ENCODE data around the gene SORBS1.
A peak's percentile ranks its signal among the peaks of the same experiment; 100 is the strongest.
"Not testable (repeated sequence)": the region's sequence is repeated elsewhere in the genome, so short reads cannot be mapped to it uniquely, and the experiment has no call there.

Gene SORBS1

GRCh38 chr10:95388539-95388938, 172.6 kb downstream of the SORBS1 start:
- no peak for DNase-seq (ENCODE audit: low read depth)

GRCh38 chr10:95388109-95388471, 173.1 kb downstream of the SORBS1 start:
- DNase-seq (ENCODE audit: low read depth) = no peak

- DNase-seq (ENCODE audit: low read depth) = no peak
Measured at GRCh38 chr10:95384011-95384704, 177.0 kb downstream of the SORBS1 start.

- no peak for DNase-seq (ENCODE audit: low read depth)
Measured at GRCh38 chr10:95382596-95382995, 178.6 kb downstream of the SORBS1 start.

- no peak for DNase-seq (ENCODE audit: low read depth)
Measured at GRCh38 chr10:95382174-95382573, 179.0 kb downstream of the SORBS1 start.

- DNase-seq (ENCODE audit: low read depth) = no peak
Measured at GRCh38 chr10:95377950-95378349, 183.2 kb downstream of the SORBS1 start.

- DNase-seq (ENCODE audit: low read depth) = no peak
Measured at GRCh38 chr10:95375418-95375817, 185.8 kb downstream of the SORBS1 start.

- peak; percentile 44 for DNase-seq (ENCODE audit: low read depth)
Measured at GRCh38 chr10:95374597-95375209, 186.5 kb downstream of the SORBS1 start.

- no peak for DNase-seq (ENCODE audit: low read depth)
Measured at GRCh38 chr10:95373660-95374059, 187.5 kb downstream of the SORBS1 start.

- DNase-seq (ENCODE audit: low read depth) = no peak
Measured at GRCh38 chr10:95364342-95364741, 196.8 kb downstream of the SORBS1 start.

- DNase-seq (ENCODE audit: low read depth) = peak; percentile 36
Measured at GRCh38 chr10:95363303-95363912, 197.8 kb downstream of the SORBS1 start.

GRCh38 chr10:95360122-95360714, 201.0 kb downstream of the SORBS1 start:
- DNase-seq (ENCODE audit: low read depth) = no peak

- no peak for DNase-seq (ENCODE audit: low read depth)
Measured at GRCh38 chr10:95359466-95359865, 201.7 kb downstream of the SORBS1 start.

- DNase-seq (ENCODE audit: low read depth) = no peak
Measured at GRCh38 chr10:95356190-95356955, 204.8 kb downstream of the SORBS1 start.

GRCh38 chr10:95355301-95355700, 205.9 kb downstream of the SORBS1 start:
- DNase-seq (ENCODE audit: low read depth) = no peak

- DNase-seq (ENCODE audit: low read depth) = no peak
Measured at GRCh38 chr10:95354110-95354509, 207.1 kb downstream of the SORBS1 start.

GRCh38 chr10:95353123-95353522, 208.0 kb downstream of the SORBS1 start:
- DNase-seq (ENCODE audit: low read depth) = no peak

GRCh38 chr10:95352684-95353083, 208.5 kb downstream of the SORBS1 start:
- DNase-seq (ENCODE audit: low read depth) = no peak

- DNase-seq (ENCODE audit: low read depth) = no peak
Measured at GRCh38 chr10:95350830-95351228, 210.3 kb downstream of the SORBS1 start.

GRCh38 chr10:95350219-95350829, 210.8 kb downstream of the SORBS1 start:
- DNase-seq (ENCODE audit: low read depth) = peak; percentile 55

- not testable (repeated sequence) for DNase-seq (ENCODE audit: low read depth)
Measured at GRCh38 chr10:95347402-95347766, 213.8 kb downstream of the SORBS1 start.

Data from stromal cell of bone marrow (primary cell).